ENCODE measurements around the gene HTRA3.

The HTRA3 gene

DNA sequence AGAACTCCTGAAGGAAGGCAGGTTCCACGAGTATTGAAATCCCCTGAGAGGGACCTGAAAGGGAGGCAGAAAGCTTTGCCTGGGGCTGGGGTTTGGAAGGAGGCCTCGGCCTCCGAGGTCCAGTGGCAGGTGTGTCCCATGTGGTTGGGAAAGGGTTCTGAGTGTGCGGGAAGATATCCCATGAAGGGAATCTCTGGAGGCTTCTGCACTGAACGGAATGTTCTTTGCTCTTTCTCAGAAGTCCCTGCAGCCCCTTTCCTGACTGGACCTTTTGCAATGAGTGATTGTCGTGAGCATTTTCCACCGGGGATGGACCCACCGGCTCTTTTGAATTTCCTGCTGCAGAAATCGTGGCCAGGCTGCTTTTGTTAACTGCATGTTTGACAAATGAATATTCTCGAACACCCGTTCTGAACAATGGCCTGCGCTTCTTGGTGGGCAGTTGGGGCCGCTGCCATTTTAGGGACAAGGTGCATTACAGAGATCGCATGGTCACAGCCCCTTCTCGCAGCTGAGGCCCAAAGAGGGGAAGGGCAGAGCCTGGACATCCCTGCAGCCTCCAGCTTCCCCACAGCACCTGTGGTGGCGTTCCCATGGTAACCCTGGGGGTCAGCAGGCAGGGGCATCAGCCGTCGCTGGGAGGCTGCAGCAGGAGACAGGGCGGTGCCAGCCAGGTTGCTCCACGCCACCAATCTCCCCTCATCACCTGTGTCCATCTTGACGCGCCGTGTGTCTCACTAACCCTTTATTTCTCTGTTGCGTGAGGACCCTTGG, 18.3 kb upstream of the HTRA3 start:
- no peak overlapping the region for H3K27ac ChIP-seq
- TF ChIP-seq CTCF (conservative IDR thresholded peaks at IDR 0.05), result no peak

GRCh38 chr4:8252301-8253173, 17.0 kb upstream of the HTRA3 start:
- TF ChIP-seq CTCF (conservative IDR thresholded peaks at IDR 0.05), result no peak
- H3K27ac ChIP-seq, result no peak overlapping the region

- TF ChIP-seq CTCF (conservative IDR thresholded peaks at IDR 0.05), result no peak
- no peak overlapping the region for H3K27ac ChIP-seq
These were observed 15.5 kb upstream of the HTRA3 start for GRCh38 chr4:8254076-8254475.

GRCh38 chr4:8255698-8256441, 13.7 kb upstream of the HTRA3 start:
- no peak for TF ChIP-seq CTCF (conservative IDR thresholded peaks at IDR 0.05)
- no peak overlapping the region for H3K27ac ChIP-seq

GRCh38 chr4:8257854-8258253, 11.7 kb upstream of the HTRA3 start:
- TF ChIP-seq CTCF (conservative IDR thresholded peaks at IDR 0.05), result no peak
- no peak overlapping the region for H3K27ac ChIP-seq

- TF ChIP-seq CTCF (conservative IDR thresholded peaks at IDR 0.05), result no peak
- H3K27ac ChIP-seq, result no peak overlapping the region
These were observed 10.9 kb upstream of the HTRA3 start for GRCh38 chr4:8258552-8259212.

Data from VCaP (cell line).